Endodermal cell (in vitro differentiated cells): Measurements from ENCODE around the gene DNAJA3. TPM values are rescaled to one million over a fixed set of nuclear protein-coding genes. Genes with fewer than 3 reads are reported as not detected.
A peak's percentile ranks its signal among the peaks of the same experiment; 100 is the strongest.

ENCODE experiments used
- DNase-seq: peaks from one replicate; pipeline ENCODE4 v3.0.0-alpha.2; 2017
- H3K27ac ChIP-seq: 2 replicates; pipeline ENCODE4 v1.5.1; 2013; ENCODE audit warnings: mild to moderate bottlenecking, low read depth, low read length, moderate library complexity
- H3K27me3 ChIP-seq: 2 replicates; pipeline ENCODE4 v1.6.1; 2013; ENCODE audit warnings: mild to moderate bottlenecking, low read length, moderate library complexity; ENCODE audit not compliant: insufficient read depth, control insufficient read depth, poor library complexity, severe bottlenecking
- H3K36me3 ChIP-seq: 2 replicates; pipeline ENCODE4 v1.7.0; 2013; ENCODE audit warnings: mild to moderate bottlenecking, low read length, moderate library complexity; ENCODE audit not compliant: control insufficient read depth, insufficient read depth
- H3K4me1 ChIP-seq: one replicate; pipeline ENCODE4 v1.7.0; 2013; ENCODE audit warnings: low read length; ENCODE audit not compliant: control insufficient read depth, insufficient read depth
- H3K4me3 ChIP-seq: 2 replicates; pipeline ENCODE4 v1.5.1; 2013; ENCODE audit warnings: mild to moderate bottlenecking, low read length, moderate library complexity
- H3K9ac ChIP-seq: 2 replicates; pipeline ENCODE4 v1.6.1; 2013; ENCODE audit warnings: mild to moderate bottlenecking, low read length, moderate library complexity; ENCODE audit not compliant: poor library complexity, severe bottlenecking; ENCODE audit errors: extremely low read depth
- H3K9me3 ChIP-seq: 2 replicates; pipeline ENCODE4 v1.6.1; 2013; ENCODE audit warnings: mild to moderate bottlenecking, low read length, moderate library complexity; ENCODE audit not compliant: control insufficient read depth
- H3K27ac Mint-ChIP-seq: 2 replicates; pipeline ENCODE4 v1.8.0; 2020; ENCODE audit warnings: mixed read lengths
- H3K27me3 Mint-ChIP-seq: 2 replicates; pipeline ENCODE4 v1.8.0; 2021; ENCODE audit warnings: mild to moderate bottlenecking, mixed read lengths; ENCODE audit not compliant: insufficient read depth
- H3K36me3 Mint-ChIP-seq: 2 replicates; pipeline ENCODE4 v1.8.0; 2020; ENCODE audit warnings: low read depth, mixed read lengths
- H3K4me1 Mint-ChIP-seq: 2 replicates; pipeline ENCODE4 v1.8.0; 2020; ENCODE audit warnings: mixed read lengths
- H3K4me3 Mint-ChIP-seq: 2 replicates; pipeline ENCODE4 v1.8.0; 2020; ENCODE audit warnings: mild to moderate bottlenecking, moderate library complexity, mixed read lengths
- H3K9me3 Mint-ChIP-seq: 2 replicates; pipeline ENCODE4 v1.8.0; 2020; ENCODE audit warnings: mild to moderate bottlenecking, mixed read lengths
- WGBS, 2 experiments: methylation state at CpG; one replicate each; pipeline versions ENCODE4 v1.1.5 to v1.1.7; 2013; ENCODE audit warnings: missing lambda C conversion rate in 2 of 2, mixed read lengths in 1 of 2; ENCODE audit not compliant: insufficient coverage in 1 of 2, insufficient read length in 1 of 2; 5-methylcytosine and 5-hydroxymethylcytosine counted together
- total RNA-seq, 2 donors: library from RNA; stranded (reverse); fragmentation: NEBNext Ultra II Directional in 1 of 2; extraction: Animal tissue kit (Norgen Biotek cat#: 25700) in 1 of 2; gene quantifications; 2 replicates in 1 of 2; 3 replicates in 1 of 2; pipeline ENCODE4 v1.2.1, GENCODE V29; 2021
- TF ChIP-seq, protein P1 (sequence below): fragments of 200-600 bp; sonication (generic); conservative IDR thresholded peaks from 2 replicates; pipeline ENCODE4 v1.5.0; 2021; ENCODE audit warnings: antibody characterized with exemption, mild to moderate bottlenecking

Gene DNAJA3
- total RNA-seq, 2 donors from 2014 or later: 37.4 to 38.5 TPM

DNA sequence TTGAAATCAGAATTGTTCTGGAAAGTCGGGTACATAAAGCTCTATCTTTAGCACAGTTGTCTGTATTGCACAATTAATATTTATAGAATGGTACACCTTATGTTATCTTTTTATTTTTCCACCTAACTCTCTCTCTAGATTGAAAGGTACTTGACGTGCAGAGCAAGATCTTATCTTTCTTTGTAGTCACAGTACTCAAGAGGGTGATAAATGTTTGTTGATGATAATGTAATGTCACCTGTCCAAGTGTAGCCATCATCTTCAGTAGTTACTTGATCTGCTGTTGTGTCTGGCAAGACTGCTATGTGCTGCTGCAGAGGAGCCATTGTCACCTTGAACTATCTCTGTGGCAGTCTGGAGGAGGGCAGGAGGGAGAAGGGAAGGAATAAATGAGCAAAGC lies 55.9 kb downstream of the DNAJA3 start:
- Mint-ChIP-seq H3K9me3 (no peaks in the 10 kb centered on the region), H3K36me3 (peaks cover 9% of the 10 kb centered on the region), H3K4me1 (peaks cover 16% of the 10 kb centered on the region), H3K27ac (no peak overlapping the region), H3K27me3 (no peaks in the 10 kb centered on the region), H3K4me3 (no peak overlapping the region)
- no peaks in the 10 kb centered on the region for H3K4me1 ChIP-seq
- DNase-seq: no peak
- WGBS, 2 experiments: 97% methylated on average over 2 of the region's 2 CpGs; no CpG with 5 or more reads in 1 of the 2 experiments
- no peaks in the 10 kb centered on the region for H3K27me3 ChIP-seq
- H3K4me3 ChIP-seq: no peak overlapping the region
- H3K9me3 ChIP-seq: no peaks in the 10 kb centered on the region
- TF ChIP-seq, protein P1, sequence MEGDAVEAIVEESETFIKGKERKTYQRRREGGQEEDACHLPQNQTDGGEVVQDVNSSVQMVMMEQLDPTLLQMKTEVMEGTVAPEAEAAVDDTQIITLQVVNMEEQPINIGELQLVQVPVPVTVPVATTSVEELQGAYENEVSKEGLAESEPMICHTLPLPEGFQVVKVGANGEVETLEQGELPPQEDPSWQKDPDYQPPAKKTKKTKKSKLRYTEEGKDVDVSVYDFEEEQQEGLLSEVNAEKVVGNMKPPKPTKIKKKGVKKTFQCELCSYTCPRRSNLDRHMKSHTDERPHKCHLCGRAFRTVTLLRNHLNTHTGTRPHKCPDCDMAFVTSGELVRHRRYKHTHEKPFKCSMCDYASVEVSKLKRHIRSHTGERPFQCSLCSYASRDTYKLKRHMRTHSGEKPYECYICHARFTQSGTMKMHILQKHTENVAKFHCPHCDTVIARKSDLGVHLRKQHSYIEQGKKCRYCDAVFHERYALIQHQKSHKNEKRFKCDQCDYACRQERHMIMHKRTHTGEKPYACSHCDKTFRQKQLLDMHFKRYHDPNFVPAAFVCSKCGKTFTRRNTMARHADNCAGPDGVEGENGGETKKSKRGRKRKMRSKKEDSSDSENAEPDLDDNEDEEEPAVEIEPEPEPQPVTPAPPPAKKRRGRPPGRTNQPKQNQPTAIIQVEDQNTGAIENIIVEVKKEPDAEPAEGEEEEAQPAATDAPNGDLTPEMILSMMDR: no peak
- H3K36me3 ChIP-seq: peaks cover 14% of the 10 kb centered on the region
- H3K9ac ChIP-seq: no peak overlapping the region
- H3K27ac ChIP-seq: no peak overlapping the region

DNA sequence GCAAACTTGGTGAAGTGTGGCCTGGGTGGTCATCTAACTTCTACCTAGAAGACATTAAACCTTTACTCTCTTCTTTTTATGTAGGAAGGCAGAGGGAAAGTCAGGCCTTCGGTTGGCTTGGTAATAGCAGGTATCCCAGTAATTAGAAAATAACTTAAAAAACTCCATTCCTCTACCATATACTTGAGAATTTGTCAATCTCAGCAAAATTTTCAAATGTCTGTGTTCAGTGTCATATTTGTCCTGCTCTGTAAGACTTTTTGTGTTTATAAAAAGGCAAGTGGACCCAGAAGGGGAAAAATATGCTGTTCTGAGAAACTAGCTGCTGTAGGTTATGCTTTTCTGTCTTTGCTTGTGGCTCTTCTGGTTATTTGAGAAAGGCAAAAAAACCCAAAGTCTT lies 56.3 kb downstream of the DNAJA3 start:
- no peak overlapping the region for H3K4me3 ChIP-seq
- 100% methylated on average over 1 of the region's 1 CpG; no CpG with 5 or more reads in 1 of the 2 experiments for WGBS, 2 experiments
- TF ChIP-seq, protein P1: no peak
- no peak overlapping the region for H3K27ac Mint-ChIP-seq
- H3K27me3 ChIP-seq: no peaks in the 10 kb centered on the region
- no peak overlapping the region for H3K4me3 Mint-ChIP-seq
- H3K36me3 ChIP-seq: peaks cover 14% of the 10 kb centered on the region
- DNase-seq: no peak
- H3K9me3 Mint-ChIP-seq: no peaks in the 10 kb centered on the region
- no peaks in the 10 kb centered on the region for H3K27me3 Mint-ChIP-seq
- no peaks in the 10 kb centered on the region for H3K4me1 ChIP-seq
- no peaks in the 10 kb centered on the region for H3K9me3 ChIP-seq
- peaks cover 16% of the 10 kb centered on the region for H3K4me1 Mint-ChIP-seq
- no peak overlapping the region for H3K9ac ChIP-seq
- peaks cover 9% of the 10 kb centered on the region for H3K36me3 Mint-ChIP-seq
- no peak overlapping the region for H3K27ac ChIP-seq

DNA sequence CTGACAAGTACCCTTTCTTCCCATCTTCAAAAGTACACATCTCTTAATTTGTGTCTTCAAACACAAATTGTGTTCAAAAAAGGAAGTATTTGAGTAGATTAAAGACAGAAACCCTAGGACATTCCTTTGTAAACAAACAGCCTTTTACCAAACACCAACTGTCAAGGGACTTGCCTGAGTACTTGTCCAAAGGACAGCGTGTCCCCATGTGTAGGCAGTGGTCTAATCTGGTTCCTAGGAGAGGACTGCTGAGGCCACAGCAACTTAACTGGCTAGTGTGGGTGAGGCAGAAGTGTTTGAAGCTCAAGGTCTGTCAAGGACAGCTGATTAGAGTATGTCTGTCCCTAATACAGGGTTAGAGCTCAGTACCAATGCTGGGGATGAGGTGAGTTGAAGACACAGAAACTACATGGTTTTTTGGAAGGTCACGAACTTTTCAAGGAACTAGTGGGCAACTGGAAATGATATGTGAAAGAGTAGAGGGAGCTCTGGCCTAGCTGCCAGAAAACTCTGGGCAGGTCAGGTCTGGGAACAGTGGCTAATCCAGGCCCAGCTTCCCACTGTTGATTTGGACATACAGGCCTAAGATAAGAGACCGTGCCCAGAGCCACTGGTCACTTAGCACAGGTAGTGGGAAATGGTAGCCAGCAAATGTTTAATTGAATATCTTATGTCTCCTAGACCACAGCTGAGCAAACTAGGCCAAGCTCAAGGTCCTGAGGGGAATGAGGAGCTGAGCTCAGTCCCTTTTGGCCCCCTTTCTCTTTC lies 60.6 kb downstream of the DNAJA3 start:
- no peak overlapping the region for H3K27ac ChIP-seq
- TF ChIP-seq, protein P1: no peak
- no peak overlapping the region for H3K4me3 Mint-ChIP-seq
- 94 to 100% methylated on average over 2 to 3 of the region's 3 CpGs for WGBS, 2 experiments
- H3K4me1 Mint-ChIP-seq: peaks cover 13% of the 10 kb centered on the region
- no peaks in the 10 kb centered on the region for H3K4me1 ChIP-seq
- H3K27me3 Mint-ChIP-seq: no peaks in the 10 kb centered on the region
- peaks cover 14% of the 10 kb centered on the region for H3K36me3 ChIP-seq
- peaks cover 10% of the 10 kb centered on the region for H3K36me3 Mint-ChIP-seq
- H3K9me3 Mint-ChIP-seq: no peaks in the 10 kb centered on the region
- H3K27me3 ChIP-seq: no peaks in the 10 kb centered on the region
- DNase-seq: no peak
- no peak overlapping the region for H3K9ac ChIP-seq
- peak overlapping the region; percentile 26 for H3K27ac Mint-ChIP-seq
- no peak overlapping the region for H3K4me3 ChIP-seq
- H3K9me3 ChIP-seq: no peaks in the 10 kb centered on the region
